HG03045 (cell line): ENCODE data around the gene MAPK13.

Source experiments
- ATAC-seq: cut with Tn5 transposase; IDR thresholded peaks from one replicate; pipeline ENCODE4 v1.9.1; 2021; ENCODE audit warnings: mild to moderate bottlenecking, moderate library complexity; ENCODE audit not compliant: unreplicated experiment

Gene MAPK13

DNA sequence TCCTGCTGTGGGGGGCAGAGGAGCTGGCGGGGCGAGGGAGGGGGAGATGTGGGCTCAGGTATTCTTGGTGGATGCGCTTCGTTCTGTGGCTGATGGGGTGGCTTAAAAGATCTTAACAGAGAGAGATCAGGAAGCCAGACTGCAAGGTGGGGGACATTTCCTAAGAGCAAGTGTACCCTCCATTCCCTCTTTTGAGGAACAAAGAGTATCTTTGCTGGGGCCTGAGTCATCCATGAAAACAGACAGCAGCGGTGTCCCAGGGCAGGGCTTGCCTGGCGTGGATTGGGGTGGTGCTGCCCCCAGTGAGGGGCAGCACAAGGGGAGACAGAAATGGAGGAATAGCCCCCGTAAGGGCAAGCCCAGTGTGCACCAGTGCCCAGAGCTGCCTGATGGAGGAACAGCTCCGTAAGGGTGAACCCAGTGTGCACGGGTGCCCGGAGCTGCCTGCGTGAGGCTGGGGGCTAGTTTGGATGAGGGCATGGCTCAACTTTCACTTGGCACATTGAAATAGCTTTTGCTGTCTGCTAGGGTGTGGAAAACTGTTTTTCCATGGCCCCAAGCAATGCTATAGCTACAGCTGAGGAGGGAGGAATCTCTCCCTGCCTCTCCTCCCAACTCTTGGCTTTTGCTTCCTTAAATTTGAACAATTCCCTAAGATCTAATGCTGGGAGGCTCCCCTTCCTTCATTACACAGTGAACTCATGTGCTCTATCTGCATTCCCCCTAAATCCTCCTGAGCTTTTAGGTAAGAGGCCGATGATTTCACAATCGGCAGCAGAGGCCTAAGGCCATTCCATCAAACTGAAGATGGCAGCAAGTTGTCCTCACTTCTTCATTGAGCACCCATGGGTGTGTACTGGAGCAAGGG is 12.9 kb downstream of the MAPK13 start:
- ATAC-seq = no peak

DNA sequence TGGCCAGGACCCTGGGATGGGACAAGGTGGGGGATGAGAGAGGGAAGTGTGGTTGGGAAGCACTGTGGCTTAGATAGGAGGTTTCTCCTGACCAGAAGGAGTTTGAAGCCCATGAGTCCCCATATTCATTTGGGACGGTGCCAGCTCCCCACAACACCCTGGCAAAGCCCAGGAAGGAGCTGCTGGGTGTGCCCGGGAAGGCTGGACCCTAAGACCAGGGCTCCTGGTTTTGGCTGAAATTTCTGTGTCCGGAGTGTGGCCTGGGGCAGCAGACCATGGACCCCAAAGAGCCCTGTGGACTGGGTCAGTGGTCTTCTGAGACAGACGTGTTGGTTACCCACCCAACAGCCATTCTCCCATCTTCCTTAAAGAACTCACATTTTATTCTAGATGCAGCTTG is 15.2 kb downstream of the MAPK13 start:
- ATAC-seq = no peak

DNA sequence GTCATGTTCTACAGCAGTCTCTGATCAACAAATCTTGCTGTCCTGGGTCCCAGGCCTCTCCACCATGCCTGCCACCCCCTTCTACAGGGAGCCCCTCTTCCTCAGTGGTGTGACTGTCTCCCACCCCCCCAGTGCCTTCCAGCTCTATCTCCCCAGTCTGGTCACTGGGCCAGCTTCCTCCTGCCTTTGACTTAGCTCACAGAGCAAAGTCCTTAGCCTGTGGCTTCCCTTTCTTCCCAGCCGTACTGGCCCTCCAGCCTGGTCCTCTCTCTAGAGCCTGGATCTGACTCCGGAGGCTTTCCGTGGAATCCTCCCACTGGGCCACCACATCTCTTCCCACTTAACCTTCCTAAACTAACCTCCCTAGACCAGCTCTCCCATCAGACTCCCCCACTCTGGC is 17.0 kb downstream of the MAPK13 start:
- no peak for ATAC-seq

- ATAC-seq = no peak
These were observed 19.2 kb downstream of the MAPK13 start for GRCh38 chr6:36149476-36149875.

DNA sequence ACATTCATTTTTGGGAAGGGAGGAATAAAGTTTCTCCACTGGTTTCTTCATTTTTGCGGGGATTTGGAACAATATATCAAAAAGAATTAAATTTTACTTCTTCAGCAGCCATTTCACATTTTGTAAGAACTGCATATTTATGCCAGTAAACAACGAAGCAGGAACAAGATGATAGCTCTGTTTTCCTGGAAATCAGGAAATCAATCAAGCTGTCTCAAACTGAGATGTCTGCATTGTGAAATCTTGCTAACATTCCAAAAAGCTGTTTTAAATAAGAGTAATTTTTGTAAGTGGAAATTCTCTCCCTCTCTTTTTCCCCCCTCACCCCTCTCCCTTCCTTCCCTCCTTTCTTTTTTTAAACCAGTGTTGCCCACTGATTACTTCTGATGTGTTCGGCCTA is 20.0 kb downstream of the MAPK13 start:
- no peak for ATAC-seq

- ATAC-seq = no peak
These were observed 24.0 kb downstream of the MAPK13 start for GRCh38 chr6:36154286-36154685.

DNA sequence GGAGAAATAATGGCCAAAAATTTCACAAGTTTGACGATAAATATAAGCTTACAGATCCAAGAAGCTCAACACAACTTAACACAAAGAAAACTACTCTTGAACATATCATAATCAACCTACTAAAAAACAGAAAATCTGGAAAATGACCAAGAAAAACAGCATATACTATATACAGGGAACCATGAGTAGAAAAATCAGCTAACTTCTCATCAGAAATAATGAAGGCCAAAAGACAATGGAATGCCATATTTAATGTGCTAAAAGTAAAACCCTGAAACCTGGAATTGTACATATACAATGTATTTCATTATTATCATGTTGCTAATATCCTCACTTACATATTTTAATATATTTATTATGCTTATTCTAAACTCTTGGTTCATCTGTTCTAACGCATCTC is 25.3 kb downstream of the MAPK13 start:
- no peak for ATAC-seq

- no peak for ATAC-seq
These were observed 29.9 kb downstream of the MAPK13 start for GRCh38 chr6:36160147-36160760.

DNA sequence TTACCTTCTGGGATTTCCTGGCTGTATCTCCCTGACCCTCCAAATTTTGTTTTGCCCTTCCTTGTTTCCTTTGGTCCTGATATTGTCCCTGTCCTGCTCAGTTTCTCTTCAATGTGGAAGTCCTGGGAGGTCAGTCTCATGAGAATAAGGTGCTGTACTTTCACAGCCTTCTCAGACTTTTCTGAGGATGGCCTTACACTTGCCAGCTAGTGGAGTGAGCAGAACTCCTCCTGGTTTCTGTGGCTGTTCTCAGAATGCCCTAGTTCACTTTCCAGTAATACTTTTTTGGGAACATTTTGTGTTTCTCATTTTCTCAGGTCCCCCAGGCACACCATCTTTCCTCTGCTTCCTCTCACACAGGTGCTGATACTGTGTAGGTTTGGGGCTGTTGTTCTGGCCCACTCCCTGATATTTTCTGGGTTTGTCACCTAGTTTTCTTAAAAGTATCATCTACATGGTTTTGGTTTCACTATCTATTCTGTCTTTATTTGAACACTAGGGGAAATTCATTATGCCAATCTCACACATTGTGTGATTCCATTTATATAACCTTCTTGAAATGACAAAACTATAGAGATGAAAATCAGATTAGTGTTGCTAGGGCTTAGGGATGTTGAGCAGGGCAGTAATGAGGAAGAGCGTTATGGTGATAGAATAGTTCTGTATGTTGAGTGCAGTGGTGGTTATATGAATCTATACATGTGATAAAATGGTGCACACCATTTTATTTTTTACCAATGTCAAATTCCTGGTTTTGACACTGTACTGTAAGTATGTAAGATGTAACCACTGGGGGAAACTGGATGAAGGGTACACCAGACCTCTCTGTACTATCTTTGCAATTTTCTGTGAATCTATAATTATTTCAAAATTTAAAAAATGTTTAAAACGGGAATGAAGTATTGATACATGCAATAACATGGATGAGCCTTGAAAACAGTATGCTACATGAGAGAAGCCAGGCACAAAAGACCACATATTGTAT is 39.0 kb downstream of the MAPK13 start:
- no peak for ATAC-seq

- no peak for ATAC-seq
These were observed 40.4 kb downstream of the MAPK13 start for GRCh38 chr6:36170704-36171103.

- no peak for ATAC-seq
These were observed 41.3 kb downstream of the MAPK13 start for GRCh38 chr6:36171573-36171972.

GRCh38 chr6:36177166-36177565 is 46.9 kb downstream of the MAPK13 start:
- no peak for ATAC-seq

DNA sequence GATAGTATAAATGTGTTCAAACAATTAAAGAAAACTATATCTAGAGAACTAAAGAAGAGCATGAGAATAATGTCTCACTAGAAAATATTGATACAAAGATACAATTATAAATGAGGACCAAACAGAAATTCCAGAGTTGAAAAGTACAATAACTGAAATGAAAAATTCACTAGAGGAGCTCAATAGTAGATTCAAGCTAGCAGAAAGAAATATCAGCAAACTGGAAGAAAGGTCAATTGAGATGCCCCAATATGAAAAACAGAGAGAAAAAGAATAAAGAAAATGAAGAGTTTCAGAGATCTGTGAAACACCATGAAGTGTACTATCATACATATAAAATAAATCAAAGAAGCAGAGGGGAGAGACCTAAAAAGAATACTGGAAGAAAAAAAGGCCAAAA is 48.2 kb downstream of the MAPK13 start:
- no peak for ATAC-seq

- ATAC-seq = no peak
These were observed 49.8 kb downstream of the MAPK13 start for GRCh38 chr6:36180126-36180525.

- ATAC-seq = no peak
These were observed 54.0 kb downstream of the MAPK13 start for GRCh38 chr6:36184311-36184710.

DNA sequence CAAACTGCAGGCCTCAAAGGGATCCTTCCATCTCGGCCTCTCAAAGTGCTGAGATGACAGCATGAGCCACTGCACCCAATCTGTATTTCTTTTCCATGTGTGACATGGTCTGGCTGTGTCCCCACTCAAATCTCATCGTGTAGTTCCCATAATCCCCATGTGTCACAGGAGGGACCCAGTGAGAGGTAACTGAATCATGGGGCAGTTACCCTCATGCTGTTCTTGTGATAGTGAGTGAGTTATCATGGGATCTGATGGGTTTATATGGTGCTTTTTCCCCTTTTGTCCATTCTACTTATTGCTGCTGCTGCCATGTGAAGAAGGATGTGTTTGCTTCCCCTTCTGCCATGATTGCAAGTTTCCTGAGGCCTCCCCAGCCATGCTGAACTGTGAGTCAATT is 55.9 kb downstream of the MAPK13 start:
- ATAC-seq = no peak

DNA sequence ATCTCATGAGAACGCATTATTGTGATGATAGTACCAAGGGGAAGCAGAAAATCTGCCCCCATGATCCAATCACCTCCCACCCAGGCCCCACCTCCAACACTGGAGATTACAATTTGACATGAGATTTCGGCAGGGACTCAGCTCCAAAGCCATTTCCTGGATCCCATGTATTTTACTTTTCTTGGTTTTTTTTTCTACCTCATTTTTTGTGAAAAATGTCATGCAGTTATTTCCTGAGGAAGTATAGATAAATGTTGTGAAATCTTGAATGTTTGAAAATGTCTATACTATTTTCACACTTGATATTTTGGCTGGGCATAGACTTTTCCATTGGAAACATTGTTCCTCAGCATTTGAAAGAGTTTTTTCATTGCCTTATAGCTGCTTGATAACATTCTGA is 57.1 kb downstream of the MAPK13 start:
- ATAC-seq = no peak
